Fibroblast of lung (primary cell): Measurements from ENCODE around the gene CCNK. TPM values are rescaled to one million over a fixed set of nuclear protein-coding genes. Genes with fewer than 3 reads are reported as not detected.

Experiments used
- DNase-seq, 2 donors: peaks; one replicate each; pipeline versions ENCODE4 v3.0.0 to v3.0.0-alpha.2; 2010; ENCODE audit warnings: low read depth in 2 of 2
- H2AFZ ChIP-seq: 2 replicates; pipeline ENCODE4 v1.5.1; 2012; ENCODE audit warnings: low read length, control low read depth, inconsistent platforms
- H3K27ac ChIP-seq: 2 replicates; pipeline ENCODE4 v1.5.1; 2011; ENCODE audit warnings: low read length, control low read depth; ENCODE audit not compliant: insufficient read depth
- H3K27me3 ChIP-seq: 2 replicates; pipeline ENCODE4 v1.5.1; 2011; ENCODE audit warnings: mild to moderate bottlenecking, low read length; ENCODE audit not compliant: control insufficient read depth, insufficient read depth
- H3K36me3 ChIP-seq: 2 replicates; pipeline ENCODE4 v1.5.1; 2011; ENCODE audit warnings: low read length; ENCODE audit not compliant: control insufficient read depth, insufficient read depth
- H3K4me1 ChIP-seq: 2 replicates; pipeline ENCODE4 v1.5.1; 2011; ENCODE audit warnings: low read length; ENCODE audit not compliant: control insufficient read depth, insufficient read depth; ENCODE audit errors: extremely low read depth
- H3K4me2 ChIP-seq: 2 replicates; pipeline ENCODE4 v1.5.1; 2011; ENCODE audit warnings: low read length, control low read depth; ENCODE audit not compliant: insufficient read depth; ENCODE audit errors: extremely low read depth
- H3K4me3 ChIP-seq, 4 experiments: fragments of 200-600 bp in 1 of 4; sonication (generic) in 1 of 4; replicated peaks in 1 of 4; 2 replicates each; pipeline ENCODE4 v1.5.1; 2011 to 2016; ENCODE audit warnings: low read length in 4 of 4, low read depth in 3 of 4, mild to moderate bottlenecking in 3 of 4, control low read depth in 2 of 4, inconsistent platforms in 1 of 4, mixed read lengths in 1 of 4; ENCODE audit not compliant: insufficient read depth in 1 of 4; ENCODE audit errors: control extremely low read depth in 1 of 4
- H3K79me2 ChIP-seq: 2 replicates; pipeline ENCODE4 v1.5.1; 2012; ENCODE audit warnings: mild to moderate bottlenecking, low read length, inconsistent platforms; ENCODE audit not compliant: control insufficient read depth, insufficient read depth
- H3K9ac ChIP-seq: 2 replicates; pipeline ENCODE4 v1.5.1; 2011; ENCODE audit warnings: mild to moderate bottlenecking, low read length, control low read depth; ENCODE audit not compliant: insufficient read depth
- H3K9me3 ChIP-seq: 2 replicates; pipeline ENCODE4 v1.5.1; 2012; ENCODE audit warnings: low read depth, low read length; ENCODE audit not compliant: control insufficient read depth, insufficient read depth
- H4K20me1 ChIP-seq: 2 replicates; pipeline ENCODE4 v1.5.1; 2011; ENCODE audit warnings: low read length; ENCODE audit not compliant: control insufficient read depth, insufficient read depth; ENCODE audit errors: extremely low read depth
- CTCF ChIP-seq, 2 donors: IDR thresholded peaks in 1 of 2; conservative IDR thresholded peaks in 1 of 2; 1 replicate in 1 of 2; 2 replicates in 1 of 2; pipeline ENCODE4 v1.5.1; 2011 to 2012; ENCODE audit warnings: low read length in 2 of 2, control low read depth in 1 of 2, inconsistent platforms in 1 of 2, low read depth in 1 of 2, mild to moderate bottlenecking in 1 of 2
- EZH2 ChIP-seq: IDR thresholded peaks from 2 replicates; pipeline ENCODE4 v1.5.1; 2012; ENCODE audit warnings: low read length, control low read depth, mild to moderate bottlenecking; ENCODE audit errors: missing control alignments
- polyA plus RNA-seq, 2 donors: library from polyadenylated mRNA; depleted of rRNA in 1 of 2; stranded (reverse) in 1 of 2; unstranded in 1 of 2; fragments of >200 nt; gene quantifications; 2 replicates each; pipeline ENCODE4 v1.2.1, GENCODE V29; 2011 to 2012; ENCODE audit warnings: missing spikeins in 1 of 2
- total RNA-seq: library from RNA; depleted of rRNA; stranded (reverse); fragments of >200 nt; gene quantifications from 2 replicates; pipeline ENCODE4 v1.2.1, GENCODE V29; 2014

Gene CCNK
- total and polyA plus RNA-seq, 2 donors (not counting 1 experiment from before 2014, with no cell fraction given) = 7.3 to 51.0 TPM

DNA sequence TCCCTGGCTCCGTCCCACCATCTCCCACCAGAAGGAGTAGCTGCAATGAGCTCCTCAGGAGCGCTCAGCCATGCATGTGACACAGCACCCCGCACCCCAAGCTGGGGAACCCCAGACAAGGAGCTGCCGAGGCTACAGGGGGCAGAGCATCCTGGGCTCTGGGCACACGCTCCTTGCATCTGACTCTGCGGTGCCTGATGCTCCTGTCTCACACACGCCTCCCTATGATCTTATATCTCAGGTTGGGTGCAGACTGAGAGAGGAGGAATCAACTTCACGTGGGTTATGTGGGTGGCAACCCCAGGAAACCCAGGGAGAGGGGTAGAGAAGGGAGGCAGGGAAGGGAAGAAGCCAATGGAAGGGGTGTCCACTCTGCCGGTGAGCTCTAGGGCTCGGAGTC is 60.0 kb downstream of the CCNK start:
- no peak for TF ChIP-seq CTCF (conservative IDR thresholded peaks at IDR 0.05 in 1 of 2, IDR thresholded peaks at IDR 0.05 in 1 of 2; ENCODE audit: low read depth in 1 of 2, low read length in 2 of 2)
- TF ChIP-seq EZH2 = no peak
- no peaks in the 10 kb centered on the region for H4K20me1 ChIP-seq
- H3K4me3 ChIP-seq = no peak overlapping the region
- H3K4me1 ChIP-seq = peaks cover 15% of the 10 kb centered on the region
- H3K79me2 ChIP-seq = peaks cover 3% of the 10 kb centered on the region
- no peak overlapping the region for H3K9ac ChIP-seq
- H3K36me3 ChIP-seq = no peaks in the 10 kb centered on the region
- no peak overlapping the region for H3K4me2 ChIP-seq
- H2AFZ ChIP-seq = no peak overlapping the region
- no peak for DNase-seq
- H3K27ac ChIP-seq = no peak overlapping the region
- no peaks in the 10 kb centered on the region for H3K9me3 ChIP-seq
- no peaks in the 10 kb centered on the region for H3K27me3 ChIP-seq

DNA sequence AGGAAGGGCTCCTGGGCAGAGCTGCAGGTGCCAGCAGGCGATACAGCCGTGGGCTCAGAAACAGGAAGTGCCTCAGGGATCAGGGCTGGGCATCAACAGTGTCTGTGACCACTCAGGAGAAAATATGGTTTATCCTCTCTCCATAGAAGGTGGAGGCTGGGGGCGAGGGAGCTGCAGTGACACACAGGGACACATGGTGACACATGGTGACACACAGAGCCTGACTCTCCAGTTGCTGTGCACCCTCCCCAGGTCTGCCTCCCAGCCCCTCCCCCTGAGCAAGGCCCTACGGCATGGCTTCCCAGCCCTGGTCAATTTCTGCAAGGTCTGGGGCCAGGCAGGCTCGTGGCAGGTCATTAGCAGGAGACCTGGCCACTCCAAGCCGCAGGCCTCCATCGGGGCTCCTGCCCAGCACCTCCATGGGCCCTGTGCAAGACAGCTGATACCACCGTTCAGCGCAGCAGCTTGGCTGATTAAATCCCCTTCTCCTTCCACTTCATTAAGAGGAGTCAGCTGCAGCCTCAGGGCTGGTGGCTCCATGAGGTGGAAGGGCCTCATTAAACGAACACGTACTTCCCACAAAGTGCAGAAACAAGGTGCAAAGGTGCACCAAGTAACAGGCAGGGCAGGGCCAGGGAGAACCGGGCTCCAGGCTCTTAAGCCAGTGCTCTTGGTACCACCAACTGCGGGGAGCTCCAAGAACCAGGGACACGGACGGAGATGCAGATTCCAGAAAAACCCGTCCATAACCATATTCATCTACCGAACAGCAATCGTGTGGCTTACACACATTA is 60.7 kb downstream of the CCNK start:
- H2AFZ ChIP-seq = no peak overlapping the region
- no peaks in the 10 kb centered on the region for H4K20me1 ChIP-seq
- peaks cover 3% of the 10 kb centered on the region for H3K79me2 ChIP-seq
- no peak overlapping the region for H3K4me2 ChIP-seq
- no peak overlapping the region for H3K27ac ChIP-seq
- no peaks in the 10 kb centered on the region for H3K36me3 ChIP-seq
- no peak for DNase-seq
- TF ChIP-seq EZH2 (no peak), CTCF (conservative IDR thresholded peaks at IDR 0.05 in 1 of 2, IDR thresholded peaks at IDR 0.05 in 1 of 2; ENCODE audit: low read depth in 1 of 2, low read length in 2 of 2) (no peak)
- H3K27me3 ChIP-seq = no peaks in the 10 kb centered on the region
- no peak overlapping the region for H3K4me3 ChIP-seq
- no peak overlapping the region for H3K9ac ChIP-seq
- no peaks in the 10 kb centered on the region for H3K9me3 ChIP-seq
- peaks cover 15% of the 10 kb centered on the region for H3K4me1 ChIP-seq

GRCh38 chr14:99542566-99542965 is 61.4 kb downstream of the CCNK start:
- peaks cover 2% of the 10 kb centered on the region for H3K79me2 ChIP-seq

More at GRCh38 chr14:99542566-99542965, 61.4 kb downstream of the CCNK start:
- H2AFZ ChIP-seq = no peak overlapping the region
- H3K4me1 ChIP-seq = peaks cover 10% of the 10 kb centered on the region
- no peak for DNase-seq
- no peak overlapping the region for H3K4me2 ChIP-seq
- no peak for TF ChIP-seq EZH2
- no peaks in the 10 kb centered on the region for H4K20me1 ChIP-seq
- no peak overlapping the region for H3K9ac ChIP-seq
- no peaks in the 10 kb centered on the region for H3K36me3 ChIP-seq
- H3K4me3 ChIP-seq = no peak overlapping the region
- no peak overlapping the region for H3K27ac ChIP-seq
- H3K27me3 ChIP-seq = no peaks in the 10 kb centered on the region
- H3K9me3 ChIP-seq = no peaks in the 10 kb centered on the region
